AG10803 (cell line): Measurements from ENCODE around the gene DNM2.

Experiments used
- DNase-seq: peaks from one replicate; pipeline ENCODE4 v3.0.0; 2010; ENCODE audit warnings: low read depth
- H3K4me3 ChIP-seq: 2 replicates; pipeline ENCODE4 v1.5.1; 2011; ENCODE audit warnings: mild to moderate bottlenecking, low read length, control low read depth
- CTCF ChIP-seq: conservative IDR thresholded peaks from 2 replicates; pipeline ENCODE4 v1.5.1; 2011; ENCODE audit warnings: mild to moderate bottlenecking, low read length, control low read depth, inconsistent platforms

Gene DNM2

GRCh38 chr19:10685210-10685609 is 32.7 kb upstream of the DNM2 start:
- H3K4me3 ChIP-seq, result no peak overlapping the region
- no peak for TF ChIP-seq CTCF
- DNase-seq, result no peak

GRCh38 chr19:10686193-10686592 is 31.7 kb upstream of the DNM2 start:
- no peak overlapping the region for H3K4me3 ChIP-seq
- no peak for DNase-seq
- TF ChIP-seq CTCF, result no peak

GRCh38 chr19:10686661-10687517 is 31.0 kb upstream of the DNM2 start:
- H3K4me3 ChIP-seq, result no peak overlapping the region
- no peak for DNase-seq
- TF ChIP-seq CTCF, result no peak

- TF ChIP-seq CTCF, result no peak
- DNase-seq, result no peak
These were observed 30.2 kb upstream of the DNM2 start for GRCh38 chr19:10687518-10688288.

GRCh38 chr19:10688545-10689280 is 29.2 kb upstream of the DNM2 start:
- no peak for DNase-seq
- no peak overlapping the region for H3K4me3 ChIP-seq
- TF ChIP-seq CTCF, result no peak

More at GRCh38 chr19:10687518-10688288, 30.2 kb upstream of the DNM2 start:
- no peak overlapping the region for H3K4me3 ChIP-seq

- no peak overlapping the region for H3K4me3 ChIP-seq
- TF ChIP-seq CTCF, result no peak
- DNase-seq, result peak; percentile 77
These were observed 27.5 kb upstream of the DNM2 start for GRCh38 chr19:10690341-10690781.
